Activated CD4-positive, alpha-beta T cell treated with anti-CD3 and anti-CD28 coated beads, Interleukin-2, amount 10 ng/mL, durations not matched to agents 7 days and 5 days (primary cell): ENCODE data around the gene TGM2. TPM values are rescaled to one million over a fixed set of nuclear protein-coding genes. Genes with fewer than 3 reads are reported as not detected.

Experiments used
- CTCF ChIA-PET: fragments of 350-600 bp; sonication (Branson Sonifier 250); formaldehyde crosslinking; loops from one replicate; lab custom pipeline; 2021; ENCODE audit warnings: antibody characterized with exemption; lab: Charles Lee
- POLR2A ChIA-PET: fragments of 350-600 bp; sonication (Branson Sonifier 250); formaldehyde crosslinking; loops from one replicate; lab custom pipeline; 2021; ENCODE audit warnings: antibody characterized with exemption; lab: Charles Lee
- DNase-seq: peaks from one replicate; pipeline ENCODE4 v3.0.0-alpha.2; 2020
- H3K27ac Mint-ChIP-seq: one replicate; pipeline ENCODE4 v1.8.0; 2021; ENCODE audit warnings: mild to moderate bottlenecking, moderate library complexity, mixed read lengths
- H3K27me3 Mint-ChIP-seq: one replicate; pipeline ENCODE4 v1.8.0; 2021; ENCODE audit warnings: mixed read lengths
- H3K36me3 Mint-ChIP-seq: one replicate; pipeline ENCODE4 v1.8.0; 2021; ENCODE audit warnings: low read depth, mixed read lengths
- H3K4me1 Mint-ChIP-seq: one replicate; pipeline ENCODE4 v1.8.0; 2021; ENCODE audit warnings: mixed read lengths
- H3K4me3 Mint-ChIP-seq: one replicate; pipeline ENCODE4 v1.8.0; 2021; ENCODE audit warnings: mild to moderate bottlenecking, moderate library complexity, mixed read lengths
- H3K9me3 Mint-ChIP-seq: one replicate; pipeline ENCODE4 v1.8.0; 2021; ENCODE audit warnings: mixed read lengths
- total RNA-seq, 2 experiments: library from RNA; stranded (reverse); gene quantifications; one replicate each; pipeline ENCODE4 v1.2.3, GENCODE V29; 2021

TGM2 gene
- total RNA-seq, 2 experiments from 2014 or later = 0.07 to 0.21 TPM

GRCh38 chr20:38180781-38181180 lies 15.7 kb upstream of the TGM2 start:
- no peaks in the 10 kb centered on the region for H3K9me3 Mint-ChIP-seq
- H3K4me3 Mint-ChIP-seq = no peak overlapping the region
- no peak overlapping the region for H3K27ac Mint-ChIP-seq
- H3K36me3 Mint-ChIP-seq = no peaks in the 10 kb centered on the region
- ChIA-PET CTCF (no interaction called here), POLR2A (no interaction called here)
- H3K27me3 Mint-ChIP-seq = peaks cover 13% of the 10 kb centered on the region
- no peak for DNase-seq
- no peaks in the 10 kb centered on the region for H3K4me1 Mint-ChIP-seq

GRCh38 chr20:38179846-38180245 lies 14.8 kb upstream of the TGM2 start:
- Mint-ChIP-seq H3K9me3 (no peaks in the 10 kb centered on the region), H3K4me1 (no peaks in the 10 kb centered on the region), H3K36me3 (no peaks in the 10 kb centered on the region), H3K27ac (no peak overlapping the region), H3K4me3 (no peak overlapping the region), H3K27me3 (peaks cover 13% of the 10 kb centered on the region)
- POLR2A ChIA-PET = no interaction called here
- DNase-seq = no peak
- CTCF ChIA-PET = no interaction called here

- DNase-seq = no peak
- Mint-ChIP-seq H3K4me3 (no peak overlapping the region), H3K27ac (no peak overlapping the region), H3K27me3 (peaks cover 7% of the 10 kb centered on the region), H3K9me3 (no peaks in the 10 kb centered on the region), H3K4me1 (no peaks in the 10 kb centered on the region), H3K36me3 (no peaks in the 10 kb centered on the region)
- ChIA-PET CTCF (interaction anchor here (1.2 kb wide), 1 partner anchor 53 kb away, joined by 3 read pairs; no protein-coding TSS in a partner anchor), POLR2A (no interaction called here)
Observed at GRCh38 chr20:38178581-38178980, 13.5 kb upstream of the TGM2 start.

- H3K27me3 Mint-ChIP-seq = peaks cover 7% of the 10 kb centered on the region
- H3K27ac Mint-ChIP-seq = no peak overlapping the region
- ChIA-PET CTCF (interaction anchor here (1.2 kb wide), 1 partner anchor 52 kb away, joined by 3 read pairs; no protein-coding TSS in a partner anchor), POLR2A (no interaction called here)
- H3K4me3 Mint-ChIP-seq = no peak overlapping the region
- no peaks in the 10 kb centered on the region for H3K9me3 Mint-ChIP-seq
- H3K36me3 Mint-ChIP-seq = no peaks in the 10 kb centered on the region
- DNase-seq = no peak
- H3K4me1 Mint-ChIP-seq = no peaks in the 10 kb centered on the region
Observed at GRCh38 chr20:38178065-38178491, 13.0 kb upstream of the TGM2 start.

- DNase-seq = no peak
- H3K36me3 Mint-ChIP-seq = no peaks in the 10 kb centered on the region
- H3K9me3 Mint-ChIP-seq = no peaks in the 10 kb centered on the region
- POLR2A ChIA-PET = no interaction called here
- H3K4me1 Mint-ChIP-seq = no peaks in the 10 kb centered on the region
- CTCF ChIA-PET = interaction anchor here (0.6 kb wide), 1 partner anchor 518 kb away, joined by 3 read pairs; no protein-coding TSS in a partner anchor
- no peak overlapping the region for H3K4me3 Mint-ChIP-seq
- no peak overlapping the region for H3K27ac Mint-ChIP-seq
- H3K27me3 Mint-ChIP-seq = peaks cover 7% of the 10 kb centered on the region
Observed at GRCh38 chr20:38177201-38177600, 12.1 kb upstream of the TGM2 start.

GRCh38 chr20:38175304-38176180 lies 10.5 kb upstream of the TGM2 start:
- POLR2A ChIA-PET = interaction anchor here (0.6 kb wide), 1 partner anchor 21 kb away, joined by 3 read pairs; no protein-coding TSS in a partner anchor
- H3K9me3 Mint-ChIP-seq = no peaks in the 10 kb centered on the region
- no peaks in the 10 kb centered on the region for H3K4me1 Mint-ChIP-seq
- H3K36me3 Mint-ChIP-seq = no peaks in the 10 kb centered on the region
- H3K27me3 Mint-ChIP-seq = peaks cover 8% of the 10 kb centered on the region
- DNase-seq = no peak
- CTCF ChIA-PET = interaction anchor here (0.9 to 1.5 kb wide), 2 partner anchors 9 to 18 kb away, joined by 3 to 4 read pairs; no protein-coding TSS in a partner anchor
- H3K4me3 Mint-ChIP-seq = no peak overlapping the region
- H3K27ac Mint-ChIP-seq = no peak overlapping the region

- Mint-ChIP-seq H3K27ac (no peak overlapping the region), H3K4me1 (peaks cover 10% of the 10 kb centered on the region), H3K27me3 (peaks cover 4% of the 10 kb centered on the region), H3K36me3 (no peaks in the 10 kb centered on the region), H3K4me3 (no peak overlapping the region), H3K9me3 (no peaks in the 10 kb centered on the region)
- CTCF ChIA-PET = no interaction called here
- no peak for DNase-seq
- POLR2A ChIA-PET = no interaction called here
Observed at GRCh38 chr20:38173237-38174156, 8.4 kb upstream of the TGM2 start.

GRCh38 chr20:38172408-38172807 lies 7.3 kb upstream of the TGM2 start:
- DNase-seq = no peak
- ChIA-PET POLR2A (no interaction called here), CTCF (no interaction called here)
- peaks cover 19% of the 10 kb centered on the region for H3K4me1 Mint-ChIP-seq
- no peak overlapping the region for H3K4me3 Mint-ChIP-seq
- no peaks in the 10 kb centered on the region for H3K9me3 Mint-ChIP-seq
- no peak overlapping the region for H3K27ac Mint-ChIP-seq
- H3K36me3 Mint-ChIP-seq = no peaks in the 10 kb centered on the region
- H3K27me3 Mint-ChIP-seq = peaks cover 4% of the 10 kb centered on the region

- peaks cover 4% of the 10 kb centered on the region for H3K27me3 Mint-ChIP-seq
- H3K36me3 Mint-ChIP-seq = no peaks in the 10 kb centered on the region
- POLR2A ChIA-PET = no interaction called here
- no peak overlapping the region for H3K4me3 Mint-ChIP-seq
- H3K27ac Mint-ChIP-seq = no peak overlapping the region
- H3K9me3 Mint-ChIP-seq = no peaks in the 10 kb centered on the region
- peaks cover 19% of the 10 kb centered on the region for H3K4me1 Mint-ChIP-seq
- CTCF ChIA-PET = no interaction called here
- DNase-seq = no peak
Observed at GRCh38 chr20:38171675-38172043, 6.6 kb upstream of the TGM2 start.

- H3K36me3 Mint-ChIP-seq = no peaks in the 10 kb centered on the region
- ChIA-PET CTCF (interaction anchor here (0.6 to 1.3 kb wide), 2 partner anchors 49 to 418 kb away, joined by 3 read pairs; no protein-coding TSS in a partner anchor), POLR2A (no interaction called here)
- H3K4me3 Mint-ChIP-seq = no peak overlapping the region
- DNase-seq = no peak
- no peak overlapping the region for H3K27ac Mint-ChIP-seq
- H3K27me3 Mint-ChIP-seq = peaks cover 4% of the 10 kb centered on the region
- H3K9me3 Mint-ChIP-seq = no peaks in the 10 kb centered on the region
- peaks cover 19% of the 10 kb centered on the region for H3K4me1 Mint-ChIP-seq
Observed at GRCh38 chr20:38170826-38171674, 6.0 kb upstream of the TGM2 start.

- POLR2A ChIA-PET = no interaction called here
- CTCF ChIA-PET = interaction anchor here (1.3 kb wide), 1 partner anchor 50 kb away, joined by 3 read pairs; no protein-coding TSS in a partner anchor
- no peaks in the 10 kb centered on the region for H3K36me3 Mint-ChIP-seq
- no peak overlapping the region for H3K4me3 Mint-ChIP-seq
- no peak overlapping the region for H3K27ac Mint-ChIP-seq
- no peaks in the 10 kb centered on the region for H3K9me3 Mint-ChIP-seq
- peaks cover 9% of the 10 kb centered on the region for H3K27me3 Mint-ChIP-seq
- no peak for DNase-seq
- peaks cover 23% of the 10 kb centered on the region for H3K4me1 Mint-ChIP-seq
Observed at GRCh38 chr20:38170219-38170825, 5.3 kb upstream of the TGM2 start.
